Nephron progenitor cell (in vitro differentiated cells): ENCODE measurements around the gene ZNHIT6.
A peak's percentile ranks its signal among the peaks of the same experiment; 100 is the strongest.

Experiments
- DNase-seq: peaks from one replicate; pipeline ENCODE4 v3.0.0; 2021
- H3K27ac Mint-ChIP-seq: 2 replicates; pipeline ENCODE4 v1.8.0; 2021; ENCODE audit warnings: mild to moderate bottlenecking, moderate library complexity, mixed read lengths
- H3K27me3 Mint-ChIP-seq: 2 replicates; pipeline ENCODE4 v1.8.0; 2021; ENCODE audit warnings: mild to moderate bottlenecking, low read depth, mixed read lengths; ENCODE audit not compliant: poor library complexity
- H3K36me3 Mint-ChIP-seq: 2 replicates; pipeline ENCODE4 v1.8.0; 2021; ENCODE audit warnings: low read depth, mixed read lengths
- H3K4me1 Mint-ChIP-seq: 2 replicates; pipeline ENCODE4 v1.8.0; 2021; ENCODE audit warnings: mixed read lengths
- H3K4me3 Mint-ChIP-seq: 2 replicates; pipeline ENCODE4 v1.8.0; 2021; ENCODE audit warnings: mild to moderate bottlenecking, moderate library complexity, mixed read lengths
- H3K9me3 Mint-ChIP-seq: 2 replicates; pipeline ENCODE4 v1.8.0; 2021; ENCODE audit warnings: mild to moderate bottlenecking, moderate library complexity, mixed read lengths
- TF ChIP-seq, protein P1 (sequence below): fragments of 200-600 bp; sonication (generic); IDR thresholded peaks from 2 replicates; pipeline ENCODE4 v1.5.0; 2021; ENCODE audit warnings: antibody characterized with exemption

The ZNHIT6 gene

GRCh38 chr1:85660541-85660940 lies 47.7 kb downstream of the ZNHIT6 start:
- H3K27ac Mint-ChIP-seq = no peak overlapping the region
- H3K27me3 Mint-ChIP-seq = no peaks in the 10 kb centered on the region
- DNase-seq = no peak
- TF ChIP-seq, protein P1, sequence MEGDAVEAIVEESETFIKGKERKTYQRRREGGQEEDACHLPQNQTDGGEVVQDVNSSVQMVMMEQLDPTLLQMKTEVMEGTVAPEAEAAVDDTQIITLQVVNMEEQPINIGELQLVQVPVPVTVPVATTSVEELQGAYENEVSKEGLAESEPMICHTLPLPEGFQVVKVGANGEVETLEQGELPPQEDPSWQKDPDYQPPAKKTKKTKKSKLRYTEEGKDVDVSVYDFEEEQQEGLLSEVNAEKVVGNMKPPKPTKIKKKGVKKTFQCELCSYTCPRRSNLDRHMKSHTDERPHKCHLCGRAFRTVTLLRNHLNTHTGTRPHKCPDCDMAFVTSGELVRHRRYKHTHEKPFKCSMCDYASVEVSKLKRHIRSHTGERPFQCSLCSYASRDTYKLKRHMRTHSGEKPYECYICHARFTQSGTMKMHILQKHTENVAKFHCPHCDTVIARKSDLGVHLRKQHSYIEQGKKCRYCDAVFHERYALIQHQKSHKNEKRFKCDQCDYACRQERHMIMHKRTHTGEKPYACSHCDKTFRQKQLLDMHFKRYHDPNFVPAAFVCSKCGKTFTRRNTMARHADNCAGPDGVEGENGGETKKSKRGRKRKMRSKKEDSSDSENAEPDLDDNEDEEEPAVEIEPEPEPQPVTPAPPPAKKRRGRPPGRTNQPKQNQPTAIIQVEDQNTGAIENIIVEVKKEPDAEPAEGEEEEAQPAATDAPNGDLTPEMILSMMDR = no peak
- H3K36me3 Mint-ChIP-seq = peaks cover 16% of the 10 kb centered on the region
- no peak overlapping the region for H3K4me3 Mint-ChIP-seq
- H3K9me3 Mint-ChIP-seq = no peaks in the 10 kb centered on the region
- H3K4me1 Mint-ChIP-seq = peaks cover 16% of the 10 kb centered on the region

- no peaks in the 10 kb centered on the region for H3K27me3 Mint-ChIP-seq
- H3K36me3 Mint-ChIP-seq = peaks cover 16% of the 10 kb centered on the region
- no peak overlapping the region for H3K27ac Mint-ChIP-seq
- peaks cover 16% of the 10 kb centered on the region for H3K4me1 Mint-ChIP-seq
- TF ChIP-seq, protein P1 = no peak
- no peak for DNase-seq
- no peaks in the 10 kb centered on the region for H3K9me3 Mint-ChIP-seq
- no peak overlapping the region for H3K4me3 Mint-ChIP-seq
Measured at GRCh38 chr1:85659174-85659573, 49.1 kb downstream of the ZNHIT6 start.

DNA sequence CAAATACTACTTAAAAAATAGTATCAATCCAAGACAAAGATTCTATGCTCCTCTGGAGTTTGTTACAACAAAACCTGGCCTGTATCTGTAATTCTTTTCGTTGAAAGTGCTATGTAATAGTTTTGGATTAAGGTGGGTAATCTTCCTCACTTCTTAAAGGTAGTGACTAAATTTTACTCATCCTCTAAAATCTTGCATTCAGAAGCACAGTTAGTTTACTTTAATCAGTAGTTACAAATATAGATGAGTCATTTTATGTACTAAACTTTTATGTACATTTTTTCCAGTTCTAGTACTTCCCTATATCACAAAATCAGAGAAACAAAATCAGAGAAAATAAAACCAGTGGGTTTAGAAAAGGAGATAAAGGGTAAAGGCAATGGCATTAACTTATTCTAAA lies 51.3 kb downstream of the ZNHIT6 start:
- Mint-ChIP-seq H3K27ac (no peak overlapping the region), H3K36me3 (peaks cover 31% of the 10 kb centered on the region), H3K9me3 (no peaks in the 10 kb centered on the region), H3K4me1 (peaks cover 8% of the 10 kb centered on the region), H3K4me3 (no peak overlapping the region), H3K27me3 (no peaks in the 10 kb centered on the region)
- DNase-seq = no peak
- TF ChIP-seq, protein P1 = no peak

DNA sequence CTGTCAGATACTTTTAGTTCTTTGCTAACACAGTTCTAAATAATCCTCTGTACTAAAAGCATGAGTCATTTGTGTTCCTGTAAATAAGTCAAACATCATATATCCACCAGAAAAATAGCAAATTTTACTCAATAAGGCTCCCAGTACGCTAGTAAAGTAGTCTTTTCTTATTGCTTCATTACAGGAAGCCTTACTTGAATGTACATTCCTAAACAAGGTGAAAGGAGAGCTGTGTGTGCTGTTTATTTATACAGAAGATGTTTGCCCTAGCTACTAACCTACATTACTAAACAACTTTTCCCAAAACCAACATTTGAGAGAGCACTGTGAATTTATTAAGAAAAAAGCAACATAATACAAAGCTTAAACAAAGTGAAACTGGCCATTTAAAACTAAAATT lies 52.0 kb downstream of the ZNHIT6 start:
- Mint-ChIP-seq H3K4me3 (no peak overlapping the region), H3K4me1 (peaks cover 1% of the 10 kb centered on the region), H3K36me3 (peaks cover 37% of the 10 kb centered on the region), H3K9me3 (no peaks in the 10 kb centered on the region), H3K27me3 (no peaks in the 10 kb centered on the region), H3K27ac (no peak overlapping the region)
- TF ChIP-seq, protein P1 = no peak
- no peak for DNase-seq

GRCh38 chr1:85655315-85655714 lies 52.9 kb downstream of the ZNHIT6 start:
- Mint-ChIP-seq H3K4me3 (no peak overlapping the region), H3K27me3 (no peaks in the 10 kb centered on the region), H3K4me1 (no peaks in the 10 kb centered on the region), H3K9me3 (peaks cover 4% of the 10 kb centered on the region), H3K27ac (peak overlapping the region; percentile 26), H3K36me3 (peaks cover 42% of the 10 kb centered on the region)
- TF ChIP-seq, protein P1 = no peak
- DNase-seq = no peak

DNA sequence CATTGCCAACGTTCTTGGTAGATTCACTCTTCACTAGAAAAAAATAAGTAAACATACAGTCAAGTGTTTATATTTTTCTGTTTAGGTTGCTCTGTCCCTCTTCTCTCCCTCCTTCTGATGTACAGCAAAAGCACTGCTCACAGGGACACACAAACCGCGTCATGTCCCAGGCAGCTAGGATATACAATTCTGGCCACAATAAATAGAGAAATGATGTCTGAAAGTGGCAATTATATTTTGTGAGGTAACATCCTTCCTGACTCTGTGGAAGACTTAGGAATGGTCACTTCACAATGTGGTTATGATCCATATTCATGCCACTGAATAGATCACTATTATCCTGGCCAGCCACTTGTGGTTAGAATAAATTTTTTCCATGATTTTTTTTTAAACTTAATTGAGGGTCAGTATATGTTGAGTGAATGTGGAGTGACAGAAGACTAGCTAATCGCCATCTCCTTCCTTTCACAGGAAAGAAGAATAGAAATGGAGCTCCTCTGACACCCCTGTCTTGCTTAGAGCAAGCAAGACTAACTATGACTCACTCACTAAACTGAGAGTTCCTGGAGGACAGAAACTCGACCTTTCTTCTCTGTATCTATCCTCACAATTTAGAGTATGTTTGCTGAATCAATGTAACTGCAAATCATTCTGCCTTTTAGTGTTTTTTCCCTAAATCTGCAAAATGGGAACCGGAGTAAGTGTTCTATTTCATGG lies 54.0 kb downstream of the ZNHIT6 start:
- TF ChIP-seq, protein P1 = no peak
- Mint-ChIP-seq H3K27me3 (no peaks in the 10 kb centered on the region), H3K36me3 (peaks cover 49% of the 10 kb centered on the region), H3K9me3 (peaks cover 14% of the 10 kb centered on the region), H3K4me1 (no peaks in the 10 kb centered on the region), H3K4me3 (no peak overlapping the region), H3K27ac (no peak overlapping the region)
- DNase-seq = no peak
